DMS53 treated with DMSO at 0.1 percent for 48 hours (cell line): Measurements from ENCODE around the gene SSR3.
A peak's percentile ranks its signal among the peaks of the same experiment; 100 is the strongest.

Experiments
- DNase-seq: peaks from one replicate; lab custom pipeline; 2025; ENCODE audit not compliant: unreplicated experiment; lab: John Stamatoyannopoulos, UW

SSR3 gene

GRCh38 chr3:156539802-156540201 lies 15.1 kb downstream of the SSR3 start:
- no peak for DNase-seq

- no peak for DNase-seq
Observed at GRCh38 chr3:156539051-156539450, 15.9 kb downstream of the SSR3 start.

- no peak for DNase-seq
Observed at GRCh38 chr3:156536524-156537316, 18.2 kb downstream of the SSR3 start.

GRCh38 chr3:156535798-156536197 lies 19.1 kb downstream of the SSR3 start:
- no peak for DNase-seq

- peak; percentile 83 for DNase-seq
Observed at GRCh38 chr3:156535162-156535627, 19.7 kb downstream of the SSR3 start.

- DNase-seq, result no peak
Observed at GRCh38 chr3:156533205-156533604, 21.7 kb downstream of the SSR3 start.

- DNase-seq, result no peak
Observed at GRCh38 chr3:156532730-156533129, 22.2 kb downstream of the SSR3 start.

- no peak for DNase-seq
Observed at GRCh38 chr3:156530980-156531379, 23.9 kb downstream of the SSR3 start.

GRCh38 chr3:156527060-156527459 lies 27.9 kb downstream of the SSR3 start:
- DNase-seq, result no peak

GRCh38 chr3:156525808-156526207 lies 29.1 kb downstream of the SSR3 start:
- DNase-seq, result no peak

GRCh38 chr3:156522673-156523072 lies 32.2 kb downstream of the SSR3 start:
- DNase-seq, result no peak

- no peak for DNase-seq
Observed at GRCh38 chr3:156519758-156520162, 35.2 kb downstream of the SSR3 start.

GRCh38 chr3:156518726-156519125 lies 36.2 kb downstream of the SSR3 start:
- no peak for DNase-seq

GRCh38 chr3:156516961-156517360 lies 38.0 kb downstream of the SSR3 start:
- DNase-seq, result no peak

GRCh38 chr3:156516284-156516683 lies 38.6 kb downstream of the SSR3 start:
- no peak for DNase-seq

- DNase-seq, result peak; percentile 63
Observed at GRCh38 chr3:156513619-156514018, 41.3 kb downstream of the SSR3 start.

GRCh38 chr3:156511987-156512677 lies 42.8 kb downstream of the SSR3 start:
- no peak for DNase-seq

- peak; percentile 45 for DNase-seq
Observed at GRCh38 chr3:156509189-156510174, 45.4 kb downstream of the SSR3 start.

- DNase-seq, result no peak
Observed at GRCh38 chr3:156507285-156507684, 47.6 kb downstream of the SSR3 start.

- no peak for DNase-seq
Observed at GRCh38 chr3:156498307-156498706, 56.6 kb downstream of the SSR3 start.

- no peak for DNase-seq
Observed at GRCh38 chr3:156497326-156497725, 57.6 kb downstream of the SSR3 start.
